ENCODE data around the gene DNAJC12.
"Not testable (repeated sequence)": the region's sequence is repeated elsewhere in the genome, so short reads cannot be mapped to it uniquely, and the experiment has no call there.

The DNAJC12 gene

DNA sequence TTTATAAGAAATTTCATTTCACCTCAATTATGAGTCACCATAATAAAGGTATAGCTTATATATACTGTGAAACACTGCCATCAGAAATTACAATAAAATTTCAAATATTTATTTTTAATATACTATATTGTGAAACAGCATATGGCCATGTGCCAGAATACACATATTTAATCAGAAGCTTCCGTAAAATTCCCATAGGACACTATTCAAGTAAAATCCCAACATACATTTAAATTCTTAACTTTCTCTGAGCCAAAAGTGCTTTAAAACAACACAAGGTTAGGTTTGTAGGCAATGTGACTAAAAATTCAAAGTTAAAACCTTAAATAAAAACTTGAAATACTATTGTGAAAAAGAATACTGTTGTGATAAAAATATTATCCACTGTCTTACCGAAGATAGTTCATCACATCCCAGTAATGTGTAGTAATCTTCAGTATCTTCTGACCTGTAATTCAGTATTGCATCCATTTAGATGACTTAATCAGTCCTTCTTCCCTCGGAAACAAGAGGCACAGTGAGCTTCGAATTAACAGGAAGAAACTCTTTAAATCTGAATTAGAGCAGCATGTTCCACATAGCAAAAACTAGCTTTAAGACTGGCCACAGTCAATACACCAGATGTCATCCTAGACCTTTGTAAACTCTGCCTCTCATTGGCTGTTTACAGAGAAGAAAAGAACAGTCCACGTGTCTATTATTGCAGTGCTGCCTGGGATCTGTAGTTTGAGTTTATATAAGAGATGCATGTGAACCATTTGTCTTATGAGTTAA is at the start of gene DNAJC12:
TSS of gene DNAJC12 (minus strand) at position 648 of the 774 bp plus-strand sequence. CDS start at position 471, 177 bp downstream.
- DNase-seq (ENCODE audit: low read depth) = peak; percentile 47

DNA sequence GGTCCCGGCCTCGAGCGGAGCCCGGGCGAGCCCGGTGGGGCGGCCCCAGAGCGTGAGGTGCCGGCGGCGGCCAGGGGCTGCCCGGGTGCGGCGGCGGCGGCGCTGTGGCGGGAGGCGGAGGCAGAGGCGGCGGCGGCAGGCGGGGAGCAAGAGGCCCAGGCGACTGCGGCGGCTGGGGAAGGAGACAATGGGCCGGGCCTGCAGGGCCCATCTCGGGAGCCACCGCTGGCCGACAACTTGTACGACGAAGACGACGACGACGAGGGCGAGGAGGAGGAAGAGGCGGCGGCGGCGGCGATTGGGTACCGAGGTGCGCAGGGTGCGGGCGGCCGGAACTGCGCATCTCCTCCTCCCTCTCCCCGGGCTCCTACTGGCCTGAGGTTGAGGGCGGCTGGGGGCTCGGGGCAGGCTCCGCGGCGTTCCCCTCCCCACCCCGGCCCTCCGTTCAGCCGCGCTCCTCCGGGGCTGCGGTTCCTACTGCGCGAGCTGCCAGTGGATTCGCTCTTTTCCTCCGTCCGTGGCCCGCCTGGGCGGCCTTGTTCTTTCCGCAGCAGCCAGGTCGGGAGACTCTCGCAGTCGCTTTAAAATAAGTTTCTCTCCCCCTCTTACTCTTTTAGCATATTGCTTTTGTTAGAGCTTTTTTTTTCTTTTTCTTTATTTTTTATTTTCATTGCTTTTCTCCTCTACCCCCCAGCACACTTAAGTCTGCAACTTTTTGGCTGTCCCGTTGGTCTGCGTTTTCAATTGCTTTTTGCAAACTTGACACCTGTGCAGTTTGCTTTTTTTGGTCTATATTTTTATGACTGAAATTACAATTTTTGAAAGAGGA is 47.1 kb upstream of the DNAJC12 start:
- DNase-seq (ENCODE audit: low read depth) = peak; percentile 87

DNA sequence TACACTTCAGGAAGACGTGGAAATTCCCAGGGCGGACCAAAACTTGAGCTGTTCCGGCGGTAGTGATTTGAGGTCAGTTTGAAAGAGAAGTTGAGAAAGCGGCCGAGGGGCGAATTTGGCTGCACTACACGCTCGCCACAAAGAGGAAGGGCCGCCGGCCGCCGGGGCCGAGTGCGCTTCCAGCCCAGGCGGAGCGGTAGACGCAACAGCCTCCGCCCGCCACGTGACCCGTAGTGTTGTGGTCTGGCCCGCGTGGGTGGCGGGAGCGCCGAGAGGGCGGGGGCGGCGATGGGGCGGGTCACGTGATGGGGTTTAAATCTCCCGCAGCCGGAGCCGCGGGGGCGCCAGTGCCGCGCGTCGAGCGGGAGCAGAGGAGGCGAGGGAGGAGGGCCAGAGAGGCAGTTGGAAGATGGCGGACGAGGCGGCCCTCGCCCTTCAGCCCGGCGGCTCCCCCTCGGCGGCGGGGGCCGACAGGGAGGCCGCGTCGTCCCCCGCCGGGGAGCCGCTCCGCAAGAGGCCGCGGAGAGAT is 46.4 kb upstream of the DNAJC12 start, which contains the start of gene SIRT1:
TSS of gene SIRT1 (plus strand) at position 344 of the 529 bp plus-strand sequence. CDS start at position 410, 66 bp downstream.
- DNase-seq (ENCODE audit: low read depth) = peak; percentile 92

DNA sequence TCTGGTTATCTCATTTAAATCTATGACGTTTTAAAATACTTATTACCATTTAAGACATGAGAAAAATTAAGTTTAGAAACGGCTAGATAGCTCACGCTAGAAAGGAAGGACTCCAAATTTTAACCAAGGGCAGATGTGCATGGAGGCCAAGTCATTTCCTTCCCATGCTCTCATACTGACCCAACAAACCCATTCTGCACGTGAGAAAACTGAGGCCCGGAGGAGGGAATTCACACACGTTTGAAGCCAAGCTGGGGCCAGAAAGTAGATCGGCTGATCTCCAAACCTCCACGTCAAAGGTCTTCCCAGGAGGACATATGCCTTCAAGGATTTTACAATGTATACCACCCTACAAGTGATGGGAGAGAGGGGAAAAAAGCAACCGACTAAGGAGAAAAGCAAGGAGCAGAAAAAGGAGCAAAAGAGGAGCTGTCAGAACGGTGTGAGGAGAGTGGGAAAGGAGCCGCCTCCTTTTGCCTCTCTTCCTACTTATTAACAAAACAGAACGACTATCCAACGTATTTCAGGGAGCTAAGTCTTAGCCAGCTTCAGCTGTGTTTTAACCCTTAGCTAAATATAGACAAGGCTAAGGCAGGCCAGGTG is 45.8 kb upstream of the DNAJC12 start:
- DNase-seq (ENCODE audit: low read depth) = peak; percentile 25

DNA sequence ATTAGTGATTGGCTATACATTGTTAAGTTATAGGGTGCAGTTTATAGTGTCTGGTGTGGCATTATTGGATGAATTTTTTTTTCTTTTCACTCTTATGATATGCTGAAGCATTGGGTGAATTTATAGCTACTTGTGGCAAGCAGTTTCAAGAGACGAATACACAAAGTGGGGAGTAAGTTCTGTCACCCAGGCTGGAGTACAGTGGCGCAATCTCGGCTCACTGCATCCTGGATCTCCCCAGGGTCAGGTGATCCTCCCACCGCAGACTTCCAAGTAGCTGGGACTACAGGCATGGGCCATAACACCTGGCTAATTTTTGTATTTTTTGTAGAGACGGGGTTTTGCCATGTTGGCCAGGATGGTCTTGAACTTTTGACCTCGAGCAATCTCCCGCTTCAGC is 40.1 kb upstream of the DNAJC12 start:
- DNase-seq (ENCODE audit: low read depth) = no peak

DNA sequence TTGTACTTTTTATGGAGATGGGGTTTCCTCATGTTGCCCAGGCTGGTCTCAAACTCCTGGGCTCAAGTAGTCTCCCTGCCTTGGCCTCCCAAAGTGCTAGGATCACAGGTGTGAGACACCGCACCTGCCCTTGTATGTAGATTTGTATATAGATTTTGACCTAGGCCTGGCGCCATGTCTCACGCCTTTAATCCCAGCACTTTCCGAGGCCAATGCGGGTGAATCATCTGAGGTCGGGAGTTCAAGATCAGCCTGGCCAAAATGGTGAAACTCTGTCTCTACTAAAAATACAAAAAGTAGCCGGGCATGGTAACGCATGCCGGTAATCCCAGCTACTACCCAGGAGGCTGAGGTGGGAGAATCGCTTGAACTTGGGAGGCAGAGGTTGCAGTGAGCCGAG is 39.4 kb upstream of the DNAJC12 start:
- not testable (repeated sequence) for DNase-seq (ENCODE audit: low read depth)

DNA sequence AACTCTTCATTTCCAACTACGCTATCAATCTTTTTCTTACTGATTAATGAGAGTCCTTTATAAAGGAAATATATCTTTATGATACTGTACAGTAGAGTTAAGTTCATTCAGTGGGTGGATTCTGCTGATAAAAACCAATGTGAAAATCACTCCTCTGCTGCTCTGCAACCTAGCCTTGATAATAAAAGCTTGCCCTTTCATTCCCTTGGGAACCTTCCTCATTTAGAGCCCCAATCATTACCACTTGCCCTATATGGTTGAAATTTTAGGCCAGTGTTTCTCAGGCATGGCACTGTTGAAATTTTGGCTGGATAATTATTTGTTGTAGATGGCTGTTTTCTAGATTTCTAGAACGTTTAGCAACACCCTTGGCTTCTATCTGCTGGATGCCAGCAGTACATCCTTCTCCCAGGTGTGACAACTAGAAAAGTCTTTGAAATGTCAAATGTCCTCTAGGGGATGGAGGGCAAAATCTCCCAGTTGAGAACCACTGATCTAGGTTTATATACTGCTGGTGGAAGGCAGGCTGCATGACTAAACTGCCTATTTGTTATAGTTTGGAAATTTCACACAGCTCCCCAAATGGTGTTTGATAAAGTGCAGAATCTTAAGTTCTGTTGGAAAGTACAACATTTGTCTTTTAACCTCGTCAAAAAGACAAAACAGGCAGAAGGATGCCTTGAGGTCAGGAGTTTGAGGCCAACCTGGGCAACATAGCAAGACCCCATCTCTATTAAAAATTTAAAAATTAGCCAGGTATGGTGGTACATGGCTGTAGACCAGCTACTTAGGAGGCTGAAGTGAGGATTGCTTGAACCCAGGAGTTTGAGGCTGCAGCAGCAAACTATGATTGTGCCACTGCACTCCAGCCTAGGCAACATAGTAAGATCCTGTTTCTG is 37.6 kb upstream of the DNAJC12 start:
- no peak for DNase-seq (ENCODE audit: low read depth)

DNA sequence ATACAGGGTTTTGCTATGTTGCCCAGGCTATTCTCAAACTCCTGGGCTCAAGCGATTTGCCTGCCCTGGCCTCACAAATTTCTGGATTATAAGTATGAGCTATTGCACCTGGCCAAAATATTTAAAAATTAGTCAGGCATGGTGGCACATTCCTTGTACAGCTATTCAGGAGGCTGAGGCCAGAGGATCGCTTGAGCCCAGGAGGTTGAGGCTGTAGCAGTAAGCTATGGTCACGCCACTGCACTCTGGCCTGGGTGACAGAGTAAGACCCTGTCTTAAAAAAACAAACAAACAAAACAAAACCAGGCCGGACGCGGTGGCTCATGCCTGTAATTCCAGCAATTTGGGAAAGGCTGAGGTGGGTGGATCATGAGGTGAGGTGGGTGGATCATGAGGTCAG is 32.0 kb upstream of the DNAJC12 start:
- no peak for DNase-seq (ENCODE audit: low read depth)

DNA sequence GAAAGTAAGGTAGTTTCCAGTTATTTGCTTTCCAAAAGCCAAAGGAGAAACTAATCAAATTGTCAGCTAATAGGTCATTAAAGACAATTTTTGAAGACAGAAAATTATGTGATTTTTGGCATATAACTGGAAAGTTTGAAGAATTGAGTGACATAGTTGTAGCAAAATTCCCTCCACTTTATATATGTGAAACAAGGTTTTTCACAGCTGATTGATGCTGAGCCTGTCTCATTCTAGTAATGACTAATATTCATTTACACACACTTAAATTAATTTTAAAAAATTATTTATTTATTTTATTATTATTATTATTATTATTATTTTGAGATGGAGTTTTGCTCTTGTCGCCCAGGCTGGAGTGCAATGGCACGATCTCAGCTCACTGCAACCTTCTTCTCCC is 30.1 kb upstream of the DNAJC12 start:
- DNase-seq (ENCODE audit: low read depth) = no peak

DNA sequence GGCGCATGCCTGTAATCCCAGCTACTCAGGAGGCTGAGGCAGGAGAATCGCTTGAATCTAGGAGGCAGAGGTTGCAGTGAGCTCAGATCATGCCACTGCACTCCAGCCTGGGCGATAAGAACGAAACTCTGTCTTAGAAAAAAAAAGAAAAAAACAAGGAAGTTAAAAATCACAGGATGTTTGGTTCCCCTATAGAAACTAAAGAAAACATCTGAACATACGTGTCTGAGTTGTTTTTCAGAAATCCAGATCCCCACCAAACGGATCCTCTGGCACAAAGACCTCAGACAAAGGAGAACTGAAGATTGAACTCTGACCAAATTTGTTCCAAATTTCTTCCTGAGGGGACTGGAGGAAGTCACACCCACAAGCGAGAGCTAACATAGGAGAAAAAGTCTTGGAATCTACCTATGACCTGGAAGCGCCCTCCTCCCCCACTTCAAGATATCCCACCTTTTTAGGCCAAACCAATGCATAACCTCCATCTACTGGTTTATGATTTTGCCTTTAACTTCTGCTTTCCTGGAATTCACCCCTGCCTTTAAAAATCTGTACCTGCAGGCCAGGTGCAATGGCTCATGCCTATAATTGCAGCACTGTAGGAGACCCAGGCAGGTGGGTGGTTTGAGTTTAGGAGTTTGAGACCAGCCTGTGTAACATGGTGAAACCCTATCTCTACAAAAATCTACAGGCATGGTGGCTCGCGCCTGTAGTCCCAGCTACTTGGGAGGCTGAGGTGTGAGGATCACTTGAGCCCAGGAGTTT is 26.8 kb upstream of the DNAJC12 start:
- DNase-seq (ENCODE audit: low read depth) = no peak

DNA sequence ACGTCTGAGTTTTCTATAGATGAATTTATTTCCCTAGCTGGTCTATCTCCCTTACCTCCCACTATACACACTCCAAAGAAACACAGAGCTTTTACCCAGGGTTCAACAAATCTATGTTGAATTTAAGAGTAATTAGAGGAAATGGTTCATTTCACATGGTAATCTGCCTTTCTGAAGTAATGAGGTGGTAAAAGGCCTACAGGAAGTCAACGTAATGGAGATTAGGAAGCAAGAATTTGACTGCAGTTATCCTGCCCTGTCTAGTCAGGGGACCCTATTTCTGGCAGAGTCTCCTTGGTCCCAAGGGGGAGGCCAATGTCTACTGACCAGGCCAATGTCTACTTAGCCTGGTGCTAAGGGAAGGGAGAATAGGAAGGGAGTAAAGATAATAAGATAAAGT is 25.1 kb upstream of the DNAJC12 start:
- no peak for DNase-seq (ENCODE audit: low read depth)

DNA sequence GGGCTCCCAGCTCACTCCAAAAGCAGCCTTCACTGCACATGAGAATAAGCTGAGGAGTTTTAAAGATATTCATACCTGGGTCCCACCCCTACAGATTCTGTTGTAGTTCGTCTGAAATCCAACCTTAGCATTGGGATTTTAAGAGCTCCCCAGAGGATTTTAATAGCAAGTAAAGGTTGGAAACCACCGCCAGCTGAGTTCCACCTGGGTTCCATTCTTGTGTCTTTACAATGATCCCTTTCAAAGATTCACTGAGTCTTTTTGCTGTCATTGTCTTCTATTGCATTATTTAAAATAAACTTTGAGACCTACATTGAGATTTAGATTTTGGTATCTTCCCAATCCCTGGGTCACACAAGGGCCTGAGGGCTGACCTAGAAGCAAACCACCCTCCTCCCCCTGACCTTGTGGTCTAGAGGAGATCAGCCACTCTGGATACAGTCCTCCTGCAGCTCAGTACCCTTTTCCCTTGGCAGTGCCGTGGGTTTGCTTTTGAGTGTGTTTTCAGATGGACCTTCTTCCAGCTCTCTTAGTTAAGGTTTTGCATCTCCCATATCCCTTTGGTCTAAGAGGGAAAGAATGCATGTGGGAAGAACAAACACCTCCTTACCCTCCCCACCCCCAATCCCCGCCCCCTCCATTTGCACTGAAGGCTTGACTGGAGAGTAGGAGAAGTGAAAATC is 23.9 kb upstream of the DNAJC12 start:
- no peak for DNase-seq (ENCODE audit: low read depth)

DNA sequence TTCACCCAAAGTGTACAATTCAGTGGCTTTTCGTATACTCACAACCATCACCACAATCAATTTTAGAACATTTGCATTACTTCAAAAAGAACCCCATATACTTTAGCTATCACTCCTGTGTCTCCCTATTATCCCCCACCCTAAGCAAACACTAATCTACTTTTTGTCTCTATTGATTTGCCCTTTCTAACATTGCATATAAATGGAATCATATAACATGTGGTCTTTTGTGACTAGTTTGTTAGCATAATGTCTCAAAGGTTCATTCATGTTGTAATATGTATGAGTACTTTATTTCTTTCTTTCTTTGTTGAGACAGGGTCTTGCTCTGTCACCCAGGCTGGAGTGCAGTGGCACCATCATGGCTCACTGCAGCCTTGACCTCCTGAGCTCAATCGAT is 21.0 kb upstream of the DNAJC12 start:
- no peak for DNase-seq (ENCODE audit: low read depth)

DNA sequence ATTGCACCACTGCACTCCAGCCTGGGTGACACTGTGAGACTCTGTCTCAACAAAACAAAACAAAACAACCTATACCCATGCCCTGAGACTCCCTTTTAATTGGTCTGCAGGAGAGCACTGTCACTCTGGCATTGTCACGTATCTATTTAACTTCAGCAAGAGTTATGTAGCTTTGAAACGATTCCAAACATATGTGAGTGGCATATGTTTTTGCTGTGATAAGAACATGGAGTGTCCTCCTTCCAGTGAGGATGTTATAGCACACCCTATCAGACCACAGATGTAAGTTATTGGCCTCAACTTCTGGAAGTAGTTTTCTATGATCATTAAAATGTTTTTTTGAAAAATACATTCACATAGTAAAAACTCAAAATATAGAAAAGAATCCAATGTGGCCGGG is 15.5 kb upstream of the DNAJC12 start:
- no peak for DNase-seq (ENCODE audit: low read depth)

DNA sequence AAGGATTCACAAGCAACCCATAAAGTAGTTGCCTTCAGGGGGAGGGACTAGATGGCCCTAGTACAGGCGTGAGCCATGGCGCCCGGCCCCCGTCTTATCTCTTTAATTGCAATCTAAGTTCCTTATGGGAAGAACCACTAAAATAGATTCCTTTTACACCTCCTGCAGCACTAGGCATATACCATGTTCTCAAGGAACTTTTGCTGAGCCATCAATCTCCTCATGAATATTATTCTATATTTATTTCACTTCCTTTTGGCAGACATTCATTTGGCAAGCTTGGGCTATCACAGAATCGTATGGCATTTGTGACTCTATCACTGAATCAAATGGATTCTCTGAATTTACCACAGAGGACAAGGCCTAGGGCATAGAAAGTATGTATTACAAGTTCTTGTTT is 14.8 kb upstream of the DNAJC12 start:
- no peak for DNase-seq (ENCODE audit: low read depth)

DNA sequence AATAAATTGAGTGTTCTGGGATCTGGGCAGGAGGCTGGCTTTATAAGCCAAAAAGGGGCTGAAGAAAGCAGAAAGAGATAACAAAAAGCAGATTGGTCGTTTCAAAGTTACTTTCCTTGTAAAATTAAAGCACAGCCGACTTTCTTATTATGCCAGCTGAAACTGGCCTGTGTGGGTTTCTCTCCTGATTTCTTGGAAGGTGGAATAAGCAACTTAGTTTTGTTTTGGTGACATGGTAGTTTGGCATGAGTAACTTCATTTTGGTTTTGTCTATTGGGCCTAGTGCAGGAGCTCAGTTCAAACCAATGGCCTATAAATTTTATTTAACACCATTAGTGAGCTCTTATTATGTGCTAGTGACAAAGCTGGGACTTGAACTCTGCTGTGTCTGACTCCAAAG is 13.2 kb upstream of the DNAJC12 start:
- no peak for DNase-seq (ENCODE audit: low read depth)

DNA sequence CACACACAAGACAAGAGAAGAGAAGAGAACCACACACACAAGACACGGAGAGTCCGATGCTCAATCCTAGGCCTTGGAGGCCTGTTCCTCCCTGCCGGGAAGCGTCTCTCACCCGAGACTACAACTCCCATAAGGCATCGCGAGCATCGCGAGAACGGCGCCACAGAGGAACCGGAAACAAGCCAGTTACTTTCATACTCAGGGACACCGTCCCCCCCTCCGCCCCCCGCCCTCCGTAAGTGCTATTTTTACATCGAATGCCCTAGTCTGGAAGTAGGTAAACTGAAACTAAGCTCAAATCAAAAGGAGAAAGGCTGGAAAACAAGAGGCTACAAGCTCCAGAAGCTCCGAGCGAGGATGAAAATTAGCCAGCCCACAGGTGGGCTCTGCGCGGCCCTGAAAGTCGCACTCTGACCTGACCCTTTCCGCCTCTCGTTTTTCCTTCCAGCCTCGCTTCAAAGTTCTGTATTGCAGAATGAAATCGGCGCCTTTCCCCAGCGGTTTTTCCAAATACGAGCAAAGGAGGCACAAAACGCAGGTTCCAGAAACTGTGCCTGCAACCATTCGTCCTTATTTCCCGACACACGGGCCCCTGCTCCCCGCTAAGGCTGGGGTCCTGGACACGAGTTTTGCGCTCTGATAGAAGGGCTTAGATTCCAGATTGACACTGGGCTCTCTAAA is 11.5 kb upstream of the DNAJC12 start:
- peak; percentile 95 for DNase-seq (ENCODE audit: low read depth)

DNA sequence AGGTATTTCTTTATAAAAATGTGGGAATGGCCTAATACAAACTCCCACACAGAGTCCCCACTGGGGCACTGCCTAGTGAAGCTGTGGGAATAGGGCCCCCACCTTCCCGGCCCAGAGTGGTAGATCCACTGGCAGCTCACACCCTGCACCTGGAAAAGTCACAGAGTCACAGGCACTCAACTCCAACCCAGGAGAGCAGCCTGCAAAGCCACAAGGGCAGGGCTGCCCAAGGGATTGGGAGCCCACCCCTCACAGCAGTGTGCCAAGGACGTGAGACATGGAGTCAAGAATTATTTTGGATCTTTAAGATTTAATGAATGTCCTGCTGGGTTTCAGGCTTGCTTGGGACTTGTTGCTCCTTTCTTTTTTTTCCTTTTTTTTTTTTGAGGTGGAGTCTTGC is 5.3 kb upstream of the DNAJC12 start:
- no peak for DNase-seq (ENCODE audit: low read depth)

DNA sequence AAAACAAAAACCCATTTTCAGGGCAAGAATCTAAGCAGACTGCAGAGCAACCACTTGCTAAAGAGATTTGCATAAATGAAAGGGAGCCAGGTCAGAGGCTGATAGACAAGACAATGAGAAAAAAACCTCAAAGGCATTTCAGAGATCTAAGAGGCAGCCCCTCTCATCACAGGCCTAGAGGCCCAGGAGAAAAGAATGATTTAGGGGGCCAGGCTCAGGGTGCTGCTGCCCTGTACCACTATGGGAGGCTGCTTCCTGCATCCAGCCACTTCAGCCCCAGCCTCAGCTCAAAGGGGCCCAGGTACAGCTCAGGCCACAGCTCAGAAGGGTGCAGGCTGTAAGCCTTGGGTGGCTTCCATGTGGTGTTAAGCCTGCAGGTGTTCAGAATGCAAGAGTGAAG is 3.7 kb upstream of the DNAJC12 start:
- DNase-seq (ENCODE audit: low read depth) = no peak

DNA sequence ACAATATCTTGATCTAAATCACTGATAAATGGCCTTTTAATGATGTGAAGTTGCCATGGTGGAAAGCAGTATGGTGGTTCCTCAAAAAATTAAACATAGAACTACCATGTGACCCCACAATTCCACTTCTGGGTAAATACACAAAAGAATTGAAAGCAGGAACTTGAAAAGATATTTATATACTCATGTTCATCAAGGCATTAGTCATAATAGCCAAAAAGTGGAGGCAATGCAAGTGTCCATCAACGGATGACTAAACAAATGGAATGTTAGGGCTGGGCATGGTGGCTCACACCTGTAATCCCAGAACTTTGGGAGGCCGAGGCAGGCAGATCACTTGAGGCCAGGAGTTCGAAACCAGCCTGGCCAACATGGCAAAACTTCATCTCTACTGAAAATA is 2.0 kb upstream of the DNAJC12 start:
- DNase-seq (ENCODE audit: low read depth) = no peak
